Measurements from ENCODE around the gene SPTLC3. TPM values are rescaled to one million over a fixed set of nuclear protein-coding genes. Genes with fewer than 3 reads are reported as not detected.

Gene SPTLC3
- total and polyA plus RNA-seq, 8 donors = 1.1 to 33.9 (median 2.1) TPM; not detected in 1

DNA sequence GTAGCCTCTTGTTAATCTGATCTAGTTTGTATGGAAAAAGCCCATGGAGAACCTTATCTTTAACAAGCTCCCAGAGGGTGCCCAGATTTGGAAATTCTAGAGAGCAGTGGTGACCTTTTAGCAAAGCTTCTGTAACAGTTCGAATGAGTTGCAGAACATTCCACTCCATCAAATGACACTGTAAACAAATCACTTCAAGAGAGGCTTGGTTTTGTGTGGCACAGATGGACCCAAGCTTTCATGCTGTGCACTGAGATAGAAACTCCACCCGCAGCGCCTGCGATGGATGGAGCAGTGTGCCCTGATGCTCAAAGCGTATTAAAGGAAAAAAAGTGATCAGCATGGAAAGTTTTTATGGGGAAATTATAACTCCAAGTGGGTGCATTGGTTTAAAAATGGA is 157.2 kb downstream of the SPTLC3 start:
- Histone ChIP-seq H3K27me3 (no peaks in the 10 kb centered on the region), H3K9me3 (no peaks in the 10 kb centered on the region), H3K36me3 (no peaks in the 10 kb centered on the region), H3K4me3 (no peak overlapping the region), H3K4me1 (no peaks in the 10 kb centered on the region), H3K27ac (no peak overlapping the region)
- intact Hi-C loops (cut with DNase I; ENCODE audit: low total_unique reads) = no loop called here
- TF ChIP-seq CTCF (IDR thresholded peaks at IDR 0.05) (no peak), POLR2AphosphoS5 (IDR thresholded peaks at IDR 0.05) (no peak), POLR2A (IDR thresholded peaks at IDR 0.05) (no peak), EP300 (IDR thresholded peaks at IDR 0.05) (no peak)
- DNase-seq = no peak
- 73 to 84% (median 79%) methylated on average over 5 of the region's 5 CpGs for WGBS, 5 donors

- TF ChIP-seq EP300 (IDR thresholded peaks at IDR 0.05) (no peak), POLR2AphosphoS5 (IDR thresholded peaks at IDR 0.05) (no peak), POLR2A (IDR thresholded peaks at IDR 0.05) (no peak), CTCF (IDR thresholded peaks at IDR 0.05) (no peak)
- Histone ChIP-seq H3K9me3 (no peaks in the 10 kb centered on the region), H3K27me3 (no peaks in the 10 kb centered on the region), H3K4me3 (no peak overlapping the region), H3K36me3 (no peaks in the 10 kb centered on the region), H3K4me1 (no peaks in the 10 kb centered on the region), H3K27ac (no peak overlapping the region)
- intact Hi-C loops (cut with DNase I; ENCODE audit: low total_unique reads) = no loop called here
- whole genome bisulfite sequencing, 5 donors = 85 to 92% (median 91%) methylated on average over 3 of the region's 3 CpGs
- no peak for DNase-seq
These were observed 157.7 kb downstream of the SPTLC3 start for GRCh38 chr20:13166437-13166836.

- no peak for DNase-seq
- TF ChIP-seq POLR2AphosphoS5 (IDR thresholded peaks at IDR 0.05) = no peak
- no peak for TF ChIP-seq POLR2A (IDR thresholded peaks at IDR 0.05)
- no peak for TF ChIP-seq EP300 (IDR thresholded peaks at IDR 0.05)
- no peak for TF ChIP-seq CTCF (IDR thresholded peaks at IDR 0.05)
- H3K4me1 ChIP-seq = no peaks in the 10 kb centered on the region
- H3K27me3 ChIP-seq = no peaks in the 10 kb centered on the region
- intact Hi-C loops (cut with DNase I; ENCODE audit: low total_unique reads) = no loop called here
- no peaks in the 10 kb centered on the region for H3K9me3 ChIP-seq
- H3K27ac ChIP-seq = no peak overlapping the region
- no peaks in the 10 kb centered on the region for H3K36me3 ChIP-seq
- H3K4me3 ChIP-seq = no peak overlapping the region
- WGBS, 5 donors = 54 to 76% (median 68%) methylated on average over 1 of the region's 1 CpG
These were observed 160.3 kb downstream of the SPTLC3 start for GRCh38 chr20:13169086-13169485.

DNA sequence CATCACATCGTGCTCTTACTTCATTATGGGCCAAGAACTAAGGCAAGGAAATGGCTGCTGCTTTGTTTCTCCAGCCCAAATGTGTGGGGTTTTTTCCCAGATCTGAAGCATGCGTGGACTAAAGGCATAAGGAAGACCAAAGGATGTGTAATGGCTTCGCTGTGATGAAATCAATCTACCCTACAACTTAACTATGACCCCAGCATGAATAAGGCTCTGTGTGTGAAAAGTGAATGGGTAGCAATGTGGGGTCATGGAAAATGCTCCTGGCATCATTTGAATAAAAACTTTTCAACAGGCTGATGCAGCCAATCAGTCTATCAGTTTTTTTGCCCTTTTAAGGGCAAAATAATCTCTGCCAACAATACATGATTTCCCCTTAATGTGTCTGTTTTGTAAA is 162.0 kb downstream of the SPTLC3 start:
- Histone ChIP-seq H3K36me3 (no peaks in the 10 kb centered on the region), H3K27me3 (no peaks in the 10 kb centered on the region), H3K4me1 (no peaks in the 10 kb centered on the region), H3K9me3 (no peaks in the 10 kb centered on the region), H3K27ac (no peak overlapping the region), H3K4me3 (no peak overlapping the region)
- WGBS, 5 donors = 59 to 93% (median 86%) methylated on average over 3 of the region's 3 CpGs
- DNase-seq = peak in 1 of 2 donors; percentile 23
- TF ChIP-seq EP300 (IDR thresholded peaks at IDR 0.05) (no peak), CTCF (IDR thresholded peaks at IDR 0.05) (no peak), POLR2A (IDR thresholded peaks at IDR 0.05) (no peak), POLR2AphosphoS5 (IDR thresholded peaks at IDR 0.05) (no peak)
- intact Hi-C loops (cut with DNase I; ENCODE audit: low total_unique reads) = no loop called here
